ENCODE measurements around the gene DYNLRB1.
A peak's percentile ranks its signal among the peaks of the same experiment; 100 is the strongest.

DYNLRB1 gene

DNA sequence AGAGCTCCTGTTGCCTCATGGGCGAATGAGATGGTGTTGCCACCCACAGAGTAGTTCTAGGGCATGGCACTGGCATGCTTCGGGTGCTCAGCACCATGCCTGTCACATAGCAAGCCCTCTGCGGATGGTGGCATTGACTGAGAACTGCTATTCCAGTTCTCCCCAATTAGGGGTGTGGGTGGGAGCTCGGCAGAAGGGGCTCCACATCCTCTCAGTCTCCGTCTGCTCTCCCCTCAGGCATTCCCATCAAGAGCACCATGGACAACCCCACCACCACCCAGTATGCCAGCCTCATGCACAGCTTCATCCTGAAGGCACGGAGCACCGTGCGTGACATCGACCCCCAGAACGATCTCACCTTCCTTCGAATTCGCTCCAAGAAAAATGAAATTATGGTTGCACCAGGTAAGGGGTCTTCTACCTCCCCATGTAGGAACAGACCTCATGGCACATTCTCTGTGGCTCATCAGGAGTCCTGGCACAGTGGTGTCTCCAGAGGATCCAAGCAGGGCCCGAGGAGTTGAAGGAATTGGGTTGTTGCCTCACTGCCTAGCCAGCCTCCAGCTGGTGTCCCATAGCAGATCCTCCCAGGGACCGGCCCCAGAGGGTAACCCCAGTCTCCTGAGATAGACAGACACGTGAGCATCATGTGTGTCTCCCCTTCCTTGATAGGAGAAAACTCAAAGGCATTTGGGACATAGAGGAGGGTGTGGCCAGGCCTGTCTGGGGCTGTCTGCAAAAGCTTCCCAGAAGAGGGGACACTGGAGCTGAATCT lies 18.4 kb downstream of the DYNLRB1 start:
- no peak overlapping the region for H3K4me3 ChIP-seq (ENCODE audit: low read depth, low read length)
- TF ChIP-seq, protein P1, sequence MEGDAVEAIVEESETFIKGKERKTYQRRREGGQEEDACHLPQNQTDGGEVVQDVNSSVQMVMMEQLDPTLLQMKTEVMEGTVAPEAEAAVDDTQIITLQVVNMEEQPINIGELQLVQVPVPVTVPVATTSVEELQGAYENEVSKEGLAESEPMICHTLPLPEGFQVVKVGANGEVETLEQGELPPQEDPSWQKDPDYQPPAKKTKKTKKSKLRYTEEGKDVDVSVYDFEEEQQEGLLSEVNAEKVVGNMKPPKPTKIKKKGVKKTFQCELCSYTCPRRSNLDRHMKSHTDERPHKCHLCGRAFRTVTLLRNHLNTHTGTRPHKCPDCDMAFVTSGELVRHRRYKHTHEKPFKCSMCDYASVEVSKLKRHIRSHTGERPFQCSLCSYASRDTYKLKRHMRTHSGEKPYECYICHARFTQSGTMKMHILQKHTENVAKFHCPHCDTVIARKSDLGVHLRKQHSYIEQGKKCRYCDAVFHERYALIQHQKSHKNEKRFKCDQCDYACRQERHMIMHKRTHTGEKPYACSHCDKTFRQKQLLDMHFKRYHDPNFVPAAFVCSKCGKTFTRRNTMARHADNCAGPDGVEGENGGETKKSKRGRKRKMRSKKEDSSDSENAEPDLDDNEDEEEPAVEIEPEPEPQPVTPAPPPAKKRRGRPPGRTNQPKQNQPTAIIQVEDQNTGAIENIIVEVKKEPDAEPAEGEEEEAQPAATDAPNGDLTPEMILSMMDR (IDR thresholded peaks at IDR 0.05; ENCODE audit: low read depth, low read length), result no peak
- TF ChIP-seq, protein P2, sequence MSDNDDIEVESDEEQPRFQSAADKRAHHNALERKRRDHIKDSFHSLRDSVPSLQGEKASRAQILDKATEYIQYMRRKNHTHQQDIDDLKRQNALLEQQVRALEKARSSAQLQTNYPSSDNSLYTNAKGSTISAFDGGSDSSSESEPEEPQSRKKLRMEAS (IDR thresholded peaks at IDR 0.05; ENCODE audit: low read depth, low read length), result no peak
- TF ChIP-seq POLR2A (IDR thresholded peaks at IDR 0.05; ENCODE audit: extremely low read depth, insufficient read length), result no peak
- no peak for TF ChIP-seq MYC (IDR thresholded peaks at IDR 0.05; ENCODE audit: low read depth, low read length)
- no peak for DNase-seq (ENCODE audit: low read depth)

- TF ChIP-seq, protein P1 (IDR thresholded peaks at IDR 0.05; ENCODE audit: low read depth, low read length), result no peak
- no peak for TF ChIP-seq POLR2A (IDR thresholded peaks at IDR 0.05; ENCODE audit: extremely low read depth, insufficient read length)
- TF ChIP-seq, protein P2 (IDR thresholded peaks at IDR 0.05; ENCODE audit: low read depth, low read length), result no peak
- no peak for TF ChIP-seq MYC (IDR thresholded peaks at IDR 0.05; ENCODE audit: low read depth, low read length)
- no peak for DNase-seq (ENCODE audit: low read depth)
- no peak overlapping the region for H3K4me3 ChIP-seq (ENCODE audit: low read depth, low read length)
Measured at GRCh38 chr20:34535301-34535840, 19.1 kb downstream of the DYNLRB1 start.

GRCh38 chr20:34535857-34536256 lies 19.6 kb downstream of the DYNLRB1 start:
- no peak for DNase-seq (ENCODE audit: low read depth)
- H3K4me3 ChIP-seq (ENCODE audit: low read depth, low read length), result no peak overlapping the region
- TF ChIP-seq POLR2A (IDR thresholded peaks at IDR 0.05; ENCODE audit: extremely low read depth, insufficient read length) (no peak), MYC (IDR thresholded peaks at IDR 0.05; ENCODE audit: low read depth, low read length) (no peak)
- TF ChIP-seq, protein P1 (IDR thresholded peaks at IDR 0.05; ENCODE audit: low read depth, low read length), result no peak
- TF ChIP-seq, protein P2 (IDR thresholded peaks at IDR 0.05; ENCODE audit: low read depth, low read length), result no peak

GRCh38 chr20:34536798-34537394 lies 20.7 kb downstream of the DYNLRB1 start:
- peak; percentile 75 for DNase-seq (ENCODE audit: low read depth)
- TF ChIP-seq, protein P2 (IDR thresholded peaks at IDR 0.05; ENCODE audit: low read depth, low read length), result no peak
- TF ChIP-seq MYC (IDR thresholded peaks at IDR 0.05; ENCODE audit: low read depth, low read length) (0 out of 2 replicates have a peak, but pooled peaks have one; percentile 20), POLR2A (IDR thresholded peaks at IDR 0.05; ENCODE audit: extremely low read depth, insufficient read length) (no peak)
- TF ChIP-seq, protein P1 (IDR thresholded peaks at IDR 0.05; ENCODE audit: low read depth, low read length), result peak; percentile 54
- H3K4me3 ChIP-seq (ENCODE audit: low read depth, low read length), result no peak overlapping the region

- H3K4me3 ChIP-seq (ENCODE audit: low read depth, low read length), result no peak overlapping the region
- DNase-seq (ENCODE audit: low read depth), result no peak
- TF ChIP-seq, protein P1 (IDR thresholded peaks at IDR 0.05; ENCODE audit: low read depth, low read length), result no peak
- TF ChIP-seq MYC (IDR thresholded peaks at IDR 0.05; ENCODE audit: low read depth, low read length), result no peak
- TF ChIP-seq POLR2A (IDR thresholded peaks at IDR 0.05; ENCODE audit: extremely low read depth, insufficient read length), result no peak
- TF ChIP-seq, protein P2 (IDR thresholded peaks at IDR 0.05; ENCODE audit: low read depth, low read length), result no peak
Measured at GRCh38 chr20:34537651-34538050, 21.4 kb downstream of the DYNLRB1 start.

Data from NB4 (cell line).